K562 (cell line): ENCODE measurements around the gene ERC2. TPM values are rescaled to one million over a fixed set of nuclear protein-coding genes. Genes with fewer than 3 reads are reported as not detected.

Source experiments
- ATAC-seq: fragments of 200-7000 bp; cut with Tn5 transposase; 3 replicates; pipeline ENCODE4 v1.9.1; 2020; ENCODE audit warnings: moderate library complexity
- BruUV-seq: library from RNA; stranded (reverse); fragments of 400-500 nt; replicated peaks from 2 replicates; lab custom pipeline; 2021; lab: Mats Ljungman, UMichigan
- CTCF ChIA-PET: fragments of 300-600 bp; formaldehyde crosslinking; extraction: SDS; loops from one replicate; lab custom pipeline; 2021; ENCODE audit warnings: low intra/inter-chr PET ratio; lab: Yijun Ruan, JAX
- POLR2A ChIA-PET: fragments of 300-600, 350-650 bp; sonication (Branson Sonifier 250); formaldehyde crosslinking; extraction: SDS; loops from one replicate; lab custom pipeline; 2021; ENCODE audit warnings: antibody characterized with exemption, inconsistent platforms; lab: Yijun Ruan, JAX
- DNase-seq, 4 experiments: peaks; one replicate each; pipeline versions ENCODE4 v3.0.0 to v3.0.0-alpha.2; 2011 to 2018; ENCODE audit warnings: low spot score in 3 of 4, mixed read lengths in 3 of 4; ENCODE audit errors: extremely low read depth in 1 of 4
- FAIRE-seq: peaks from 2 replicates; lab custom pipeline; 2011; peaks lifted over from hg19 to GRCh38; lab: Jason Lieb, UNC
- H2AFZ ChIP-seq: 2 replicates; pipeline ENCODE4 v1.6.0; 2011; ENCODE audit warnings: low read depth, low read length, control low read depth, inconsistent platforms
- H3K27ac ChIP-seq: fragments of 200-600 bp; 3 replicates; pipeline ENCODE4 v1.8.0; 2011; ENCODE audit warnings: low read depth, mild to moderate bottlenecking, control low read depth, inconsistent platforms, low read length, moderate library complexity, mixed read lengths; ENCODE audit errors: extremely low read depth
- H3K27me3 ChIP-seq, 2 experiments: fragments of 300-600 bp in 1 of 2; 2 replicates in 1 of 2; 3 replicates in 1 of 2; pipeline versions ENCODE4 v1.6.0 to v1.8.0; 2011; ENCODE audit warnings: inconsistent platforms in 2 of 2, low read length in 2 of 2, mild to moderate bottlenecking in 1 of 2, mixed read lengths in 1 of 2, moderate library complexity in 1 of 2; ENCODE audit not compliant: control insufficient read depth in 2 of 2, insufficient read depth in 2 of 2
- H3K36me3 ChIP-seq: fragments of 300-600 bp; 3 replicates; pipeline ENCODE4 v1.8.0; 2011; ENCODE audit warnings: mild to moderate bottlenecking, low read length, inconsistent platforms; ENCODE audit not compliant: control insufficient read depth, insufficient read depth
- H3K4me1 ChIP-seq, 2 experiments: fragments of 200-600 bp in 1 of 2; replicated peaks in 1 of 2; 2 replicates in 1 of 2; 3 replicates in 1 of 2; pipeline versions ENCODE4 v1.5.1 to v1.8.0; 2011; ENCODE audit warnings: inconsistent platforms in 2 of 2, low read length in 2 of 2, mild to moderate bottlenecking in 1 of 2, mixed read lengths in 1 of 2, moderate library complexity in 1 of 2; ENCODE audit not compliant: control insufficient read depth in 2 of 2, insufficient read depth in 2 of 2
- H3K4me2 ChIP-seq: 2 replicates; pipeline ENCODE4 v1.6.1; 2011; ENCODE audit warnings: low read length, control low read depth, inconsistent platforms, mixed read lengths; ENCODE audit not compliant: insufficient read depth
- H3K4me3 ChIP-seq: fragments of 200-600 bp; sonication (generic), shearing (Covaris generic); 2 replicates; pipeline ENCODE4 v1.5.1; 2016; ENCODE audit warnings: control low read depth, inconsistent platforms
- H3K79me2 ChIP-seq: fragments of 200-600 bp; 3 replicates; pipeline ENCODE4 v1.8.0; 2011; ENCODE audit warnings: low read length, inconsistent platforms; ENCODE audit not compliant: control insufficient read depth, insufficient read depth
- H3K9ac ChIP-seq, 2 experiments: 2 replicates each; pipeline versions ENCODE4 v1.6.0 to v1.6.1; 2011; ENCODE audit warnings: low read depth in 2 of 2, low read length in 2 of 2, control low read depth in 1 of 2, inconsistent platforms in 1 of 2, mild to moderate bottlenecking in 1 of 2, mixed read lengths in 1 of 2; ENCODE audit not compliant: insufficient read depth in 1 of 2
- H3K9me1 ChIP-seq: one replicate; pipeline ENCODE4 v1.6.0; 2011; ENCODE audit warnings: inconsistent platforms, mild to moderate bottlenecking, low read length, moderate library complexity; ENCODE audit not compliant: control insufficient read depth, insufficient read depth
- H3K9me3 ChIP-seq: replicated peaks from 2 replicates; pipeline ENCODE4 v1.5.1; 2011; ENCODE audit warnings: low read depth, low read length, inconsistent platforms; ENCODE audit not compliant: control insufficient read depth, insufficient read depth
- H4K20me1 ChIP-seq: replicated peaks from 2 replicates; pipeline ENCODE4 v1.6.1; 2011; ENCODE audit warnings: low read length, inconsistent platforms, mixed read lengths; ENCODE audit not compliant: control insufficient read depth, insufficient read depth
- CHD2 ChIP-seq: IDR thresholded peaks from 2 replicates; pipeline ENCODE4 v1.6.1; 2011; ENCODE audit warnings: low read depth, low read length
- IRF1 ChIP-seq: sonication (generic); formaldehyde crosslinking; IDR thresholded peaks from 2 replicates; pipeline ENCODE4 v1.8.0; 2022; ENCODE audit warnings: missing genetic modification reagents, mild to moderate bottlenecking, borderline replicate concordance
- MCM5 ChIP-seq: fragments of 450-650 bp; IDR thresholded peaks from 2 replicates; pipeline ENCODE4 v1.6.1; 2016; ENCODE audit warnings: low read depth
- RBM39 ChIP-seq: fragments of 200-400 bp; formaldehyde crosslinking; optimal IDR thresholded peaks from 2 replicates; pipeline ENCODE3; 2018; ENCODE audit warnings: low read depth, low read length
- SMAD3 ChIP-seq: fragments of 450-650 bp; formaldehyde crosslinking; conservative IDR thresholded peaks from 2 replicates; pipeline ENCODE4 v1.4.0; 2020; ENCODE audit warnings: mild to moderate bottlenecking
- ZBTB7A ChIP-seq: IDR thresholded peaks from 2 replicates; pipeline ENCODE4 v1.6.1; 2011; ENCODE audit warnings: low read depth, mild to moderate bottlenecking, low read length, moderate library complexity, borderline replicate concordance; ENCODE audit not compliant: control insufficient read depth
- ZNF12 ChIP-seq: sonication (generic); formaldehyde crosslinking; IDR thresholded peaks from 2 replicates; pipeline ENCODE4 v1.4.0; 2020; ENCODE audit warnings: mild to moderate bottlenecking, missing genetic modification reagents
- ZNF121 ChIP-seq: sonication (generic); formaldehyde crosslinking; conservative IDR thresholded peaks from 2 replicates; pipeline ENCODE4 v1.8.0; 2022; ENCODE audit warnings: missing genetic modification reagents
- WGBS: fragments of 100-300 bp; shearing (Covaris generic); methylation state at CpG from one replicate; pipeline ENCODE4 v1.1.6; 2016; ENCODE audit warnings: low coverage, mixed read lengths; ENCODE audit not compliant: insufficient coverage; ENCODE audit errors: missing lambda C conversion rate; 5-methylcytosine and 5-hydroxymethylcytosine counted together
- in situ Hi-C: fragments of 300-500 bp; cut with MboI; formaldehyde crosslinking; loops from 4 replicates; pipeline ENCODE4 v1.15.0; 2018; ENCODE audit warnings: inconsistent platforms, mixed read lengths
- intact Hi-C: fragments of 100-400 bp; cut with micrococcal nuclease; formaldehyde crosslinking; loops from 2 replicates; pipeline ENCODE4 v1.14.2; 2022
- polyA plus RNA-seq, 8 experiments: library from polyadenylated mRNA; depleted of rRNA in 4 of 8; stranded (reverse) in 5 of 8; unstranded in 3 of 8; fragments of >200 nt; fragmentation: Nextera tagmentation in 2 of 8; fragmentation: Illumina TruSeq in 1 of 8; extraction: Ambion mirVana in 2 of 8; extraction: Trizol in 1 of 8; gene quantifications; 2 replicates each; pipeline versions ENCODE4 v1.2.1 to v1.2.3, GENCODE V29; 2011 to 2014; ENCODE audit warnings: inconsistent platforms in 1 of 8, missing spikeins in 1 of 8
- total RNA-seq, 7 experiments: library from RNA; depleted of rRNA in 6 of 7; stranded (reverse); fragments of >200 nt in 6 of 7; fragmentation: Illumina TruSeq in 2 of 7; extraction: Trizol in 2 of 7; gene quantifications; 2 replicates each; pipeline versions ENCODE4 v1.2.1 to v1.2.3, GENCODE V29; 2011 to 2021; ENCODE audit warnings: low replicate concordance in 1 of 7

The ERC2 gene
- total and polyA plus RNA-seq, 9 of the 15 experiments (the other 6 are each of a cell fraction or from before 2014, with no cell fraction given), result 0.04 to 0.18 (median 0.07) TPM; not detected in 2

GRCh38 chr3:55697177-55697865, 770.9 kb downstream of the ERC2 start:
- no peaks in the 10 kb centered on the region for H3K79me2 ChIP-seq
- H4K20me1 ChIP-seq, result no peaks in the 10 kb centered on the region
- no peaks in the 10 kb centered on the region for H3K27me3 ChIP-seq
- no peak for FAIRE-seq
- H3K4me3 ChIP-seq, result no peak overlapping the region
- WGBS, result 0% methylated on average over 3 of the region's 4 CpGs
- ATAC-seq, result no peak
- H3K9ac ChIP-seq, result no peak overlapping the region
- H3K36me3 ChIP-seq, result no peaks in the 10 kb centered on the region
- ChIA-PET CTCF (no interaction called here), POLR2A (no interaction called here)
- intact Hi-C loops, result no loop called here
- no peak overlapping the region for H3K4me2 ChIP-seq
- H3K9me1 ChIP-seq, result no peaks in the 10 kb centered on the region
- in situ Hi-C loops, result no loop called here
- no peak overlapping the region for H3K27ac ChIP-seq
- no TSS peak for BruUV-seq
- no peak for DNase-seq
- H3K4me1 ChIP-seq, result no peaks in the 10 kb centered on the region
- H2AFZ ChIP-seq, result no peak overlapping the region
- no peaks in the 10 kb centered on the region for H3K9me3 ChIP-seq
- no peak for TF ChIP-seq MCM5
- TF ChIP-seq IRF1 (CRISPR knock-in tag), result no peak
- no peak for TF ChIP-seq SMAD3 (CRISPR knock-in tag)
- no peak for TF ChIP-seq ZBTB7A
- no peak for TF ChIP-seq RBM39
- no peak for TF ChIP-seq ZNF12 (CRISPR knock-in tag)
- no peak for TF ChIP-seq CHD2
- TF ChIP-seq ZNF121, result no peak
